Activated CD4-positive, CD25-positive, alpha-beta regulatory T cell treated with anti-CD3 and anti-CD28 coated beads, Interleukin-2, amount 50 U/mL, for 16 hours (primary cell): ENCODE results near the gene DLX5.

ENCODE experiments used
- DNase-seq: peaks from one replicate; pipeline ENCODE4 v3.0.0-alpha.2; 2020; ENCODE audit warnings: low read depth, low spot score

Gene DLX5

GRCh38 chr7:97005183-97006054, 19.2 kb downstream of the DLX5 start, which contains the start of gene DLX6:
Gene DLX6, plus strand, starts transcription at chr7:97005553. Its CDS starts 425 bp downstream, at chr7:97005978.
- no peak for DNase-seq

GRCh38 chr7:97004247-97005182, 20.1 kb downstream of the DLX5 start:
- DNase-seq: no peak

GRCh38 chr7:97003262-97004246, 21.1 kb downstream of the DLX5 start:
- no peak for DNase-seq

GRCh38 chr7:97002555-97003261, 21.9 kb downstream of the DLX5 start:
- DNase-seq: no peak

GRCh38 chr7:97001656-97002554, 22.7 kb downstream of the DLX5 start:
- no peak for DNase-seq

DNA sequence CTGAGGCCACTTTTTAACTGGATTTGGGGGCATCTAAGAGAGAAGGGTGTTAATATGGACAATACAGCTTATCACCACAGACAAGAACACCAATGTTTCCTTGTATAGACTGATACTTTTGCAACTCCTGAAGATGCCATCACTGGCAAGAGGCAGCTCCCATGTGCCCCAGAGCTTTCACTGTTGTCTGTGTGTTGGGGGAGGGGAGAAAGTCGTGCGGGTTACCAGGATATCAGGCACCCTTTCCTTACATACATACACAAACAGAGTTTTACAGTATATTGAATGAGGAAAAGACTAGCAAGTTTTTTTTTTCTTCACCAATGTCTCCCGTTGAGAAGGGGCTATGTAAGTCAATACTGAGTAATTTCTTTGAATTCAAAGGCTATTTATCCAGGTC, 23.4 kb downstream of the DLX5 start:
- DNase-seq: no peak

DNA sequence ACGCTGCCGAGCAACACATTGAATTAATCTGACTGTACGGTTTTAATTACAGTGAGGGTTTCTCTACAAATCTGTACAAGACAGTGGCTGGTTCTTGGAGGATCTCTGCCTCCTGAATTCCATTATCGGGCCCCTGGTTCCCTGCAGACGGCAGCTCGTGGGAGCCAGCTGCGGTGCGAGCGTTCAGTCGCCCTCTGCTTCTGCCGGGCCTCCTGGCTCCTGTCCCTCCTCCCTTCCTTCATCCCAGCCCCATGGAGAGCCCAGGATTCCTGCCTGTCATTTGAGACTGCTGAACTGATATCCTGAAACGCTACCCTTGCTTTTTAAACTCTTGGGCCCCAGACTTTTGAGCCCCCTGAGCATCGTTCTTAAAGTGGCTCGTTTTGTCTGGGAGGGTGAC, 25.9 kb downstream of the DLX5 start:
- no peak for DNase-seq

- no peak for DNase-seq
These were observed 26.3 kb downstream of the DLX5 start for GRCh38 chr7:96998333-96998732.

DNA sequence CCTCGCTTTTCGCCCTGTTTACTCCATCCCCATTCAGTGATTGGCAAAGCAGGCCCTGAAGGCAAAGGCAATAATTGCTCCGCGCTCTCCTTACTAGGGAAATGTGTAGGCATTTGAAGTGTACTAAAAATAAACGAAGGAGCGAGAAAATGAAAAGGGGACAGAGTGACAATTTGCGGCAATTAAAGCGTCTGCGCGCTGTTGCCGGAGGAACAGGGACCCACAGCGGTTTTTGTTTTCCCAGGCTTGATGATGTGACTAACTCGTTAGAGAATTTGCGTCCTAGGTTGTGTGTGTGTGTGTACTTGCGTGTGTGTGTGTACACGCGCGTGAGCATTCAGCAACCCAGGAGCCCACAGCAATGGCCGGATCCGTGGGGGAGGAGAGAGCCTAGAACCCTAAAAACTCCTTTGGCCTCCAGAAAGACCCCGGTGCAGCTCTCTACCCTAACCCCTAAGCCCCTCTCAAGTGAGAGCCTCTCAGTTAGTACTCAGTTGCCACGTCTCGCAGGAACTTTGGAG, 27.1 kb downstream of the DLX5 start:
- no peak for DNase-seq

DNA sequence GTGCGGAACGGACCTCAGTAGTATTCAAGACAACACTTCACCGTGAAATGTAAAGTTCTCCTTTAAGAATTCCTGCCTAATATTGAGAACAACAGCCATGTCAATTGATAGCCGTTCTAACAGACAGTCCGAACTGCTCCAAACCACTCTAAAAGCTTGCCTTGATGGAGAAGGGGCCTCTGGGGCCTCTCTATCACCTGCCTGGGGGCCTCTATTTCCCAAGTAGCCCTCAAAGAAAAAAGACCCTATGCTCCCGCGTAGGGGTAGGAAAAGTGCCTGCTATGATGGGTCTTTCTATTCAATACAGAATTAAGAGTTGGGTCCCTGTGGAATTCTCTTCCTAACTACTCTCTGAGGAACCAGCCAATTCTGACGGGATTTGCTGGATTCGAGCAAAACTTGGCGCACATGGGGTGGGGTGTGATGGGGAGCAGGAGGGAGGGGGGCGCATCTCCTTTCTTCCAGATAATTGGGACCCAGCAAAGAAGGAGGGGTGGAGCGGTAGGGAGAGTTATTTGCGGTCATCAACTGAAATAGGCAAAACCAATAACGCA, 27.6 kb downstream of the DLX5 start:
- no peak for DNase-seq

- DNase-seq: no peak
These were observed 28.3 kb downstream of the DLX5 start for GRCh38 chr7:96996111-96996957.

DNA sequence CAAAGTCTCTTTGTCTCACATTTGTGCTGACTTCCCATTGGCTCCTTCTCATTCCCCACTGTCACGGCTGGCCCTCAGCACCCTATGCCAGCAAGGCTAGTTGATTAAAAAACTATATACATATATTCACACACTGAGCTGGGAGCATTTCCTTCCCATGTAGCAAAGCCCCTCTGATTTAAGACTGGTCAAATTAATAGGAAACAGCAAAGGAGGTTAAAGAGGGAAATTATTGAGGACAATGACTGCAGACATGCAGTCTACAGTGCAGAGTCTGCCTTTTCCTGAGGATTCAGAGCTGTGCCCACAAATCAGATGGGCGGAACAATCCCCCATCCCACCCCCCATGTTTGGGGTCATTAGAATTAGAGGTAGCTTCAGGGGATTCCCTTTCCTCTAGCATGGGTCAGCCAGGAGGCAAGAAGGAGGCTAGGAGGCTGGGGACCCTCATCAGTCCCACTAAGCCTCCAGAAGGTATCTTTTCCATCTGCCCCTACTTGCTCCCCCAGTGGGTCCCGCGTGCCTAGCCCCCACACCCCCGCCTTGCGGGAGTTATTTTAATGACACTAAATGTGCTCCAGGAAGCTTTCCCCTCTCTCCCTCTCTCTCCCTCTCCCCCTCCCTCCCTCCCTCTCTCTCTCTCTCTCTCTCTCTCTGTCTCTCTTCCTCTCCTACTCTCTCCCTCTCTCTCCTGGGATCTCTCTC, 29.1 kb downstream of the DLX5 start:
- DNase-seq: no peak

DNA sequence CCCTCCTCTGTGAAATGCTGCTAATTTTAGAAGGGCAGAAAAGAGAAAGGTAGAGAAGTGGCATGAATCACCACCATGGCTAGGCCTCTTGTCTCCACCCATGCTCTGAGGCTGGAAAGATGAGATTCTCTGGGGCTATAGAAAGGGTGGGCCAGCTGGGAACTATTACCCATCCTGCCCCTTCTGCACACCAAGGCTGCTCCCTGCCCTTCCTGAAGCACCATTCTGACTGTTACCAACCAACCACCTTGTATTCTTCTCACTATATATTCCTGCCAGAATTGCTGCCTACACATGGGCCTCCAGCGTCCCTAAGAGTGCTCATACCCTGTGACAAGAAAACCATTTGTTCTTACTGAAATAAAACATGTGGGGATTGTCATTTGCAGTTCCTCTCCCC, 30.7 kb downstream of the DLX5 start:
- DNase-seq: no peak

DNA sequence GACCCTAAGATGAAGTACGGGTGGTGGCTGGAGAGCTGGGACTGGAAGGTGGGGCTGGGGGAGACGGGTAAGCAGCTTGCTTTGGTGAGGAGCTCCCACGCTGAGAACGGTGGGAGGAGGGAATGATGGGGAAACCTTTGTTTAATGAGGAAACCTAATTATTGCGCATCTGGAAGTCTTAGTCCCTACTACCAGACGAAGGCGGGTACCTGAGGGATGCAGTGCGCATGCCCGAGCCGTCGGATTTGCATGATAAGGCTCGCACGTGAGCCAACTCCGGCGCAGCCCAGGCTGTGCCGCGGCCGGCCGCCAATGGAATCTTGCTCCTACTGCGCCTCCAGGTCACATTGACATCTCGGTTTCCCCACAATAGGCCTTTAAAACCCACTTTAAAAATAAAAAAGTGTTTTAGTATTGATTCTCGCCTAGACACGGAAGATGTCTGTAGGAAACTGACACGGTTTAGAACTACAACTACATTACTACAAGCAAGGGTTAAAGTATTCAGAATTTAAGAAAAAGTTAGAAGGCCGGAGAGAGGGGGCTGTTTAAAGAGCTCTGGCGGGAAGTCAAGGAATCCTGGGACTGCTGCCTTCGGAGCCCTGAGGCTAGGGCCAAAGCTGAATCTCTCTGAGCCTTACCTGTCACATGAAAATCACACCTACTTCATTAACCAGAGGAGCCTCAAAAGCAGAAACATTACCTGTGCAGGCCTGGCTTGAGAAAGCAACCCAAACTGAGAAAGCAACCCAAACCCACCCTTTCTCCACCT, 31.4 kb downstream of the DLX5 start:
- no peak for DNase-seq

DNA sequence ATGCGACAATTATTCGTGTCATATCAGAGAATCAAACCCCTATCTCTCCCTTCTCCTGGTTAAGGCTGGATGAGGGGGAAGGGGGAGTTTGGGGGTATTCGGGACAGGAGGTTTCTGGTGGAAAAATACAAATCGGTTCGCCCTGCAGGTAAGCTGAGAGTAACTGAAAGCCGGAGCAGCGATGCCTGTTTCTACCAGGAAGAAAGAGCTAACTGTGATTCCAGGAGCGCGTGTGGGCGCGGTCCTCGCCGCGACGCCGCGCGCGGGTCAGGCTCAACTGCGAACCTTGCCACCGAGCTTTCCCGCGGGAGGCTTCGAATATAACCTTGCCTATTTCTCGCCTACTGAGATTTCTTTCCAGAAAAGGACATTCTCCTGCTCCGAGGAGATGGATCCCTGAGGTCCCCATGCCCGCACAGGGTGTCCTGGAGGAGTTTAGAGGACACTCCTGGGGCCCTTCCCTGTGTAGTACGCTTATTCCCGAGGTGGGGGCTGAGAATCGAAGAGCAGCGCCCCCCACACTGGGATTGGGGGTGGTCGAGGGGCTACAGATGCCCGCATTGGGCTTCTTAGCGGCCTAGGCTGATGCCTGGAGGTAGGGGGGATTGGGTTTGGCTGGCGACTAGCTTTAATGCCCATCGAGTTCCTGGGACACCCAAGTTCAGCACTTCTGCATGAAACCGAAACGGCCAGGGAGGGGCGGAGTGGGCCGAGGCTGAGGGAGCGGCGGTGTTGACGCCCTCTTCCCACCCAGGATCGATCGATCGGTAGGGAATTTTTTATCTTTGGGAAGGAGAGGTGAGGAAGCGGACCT, 32.2 kb downstream of the DLX5 start:
- DNase-seq: no peak
